Adipocyte (in vitro differentiated cells): ENCODE results near the gene WDR46.
"Not testable (repeated sequence)": the region's sequence is repeated elsewhere in the genome, so short reads cannot be mapped to it uniquely, and the experiment has no call there.

Experiments
- DNase-seq: peaks from one replicate; pipeline ENCODE4 v3.0.0-alpha.2; 2015; ENCODE audit warnings: low read depth
- H3K27me3 ChIP-seq: replicated peaks from 2 replicates; pipeline ENCODE4 v1.7.0; 2013; ENCODE audit warnings: mild to moderate bottlenecking, low read length, moderate library complexity; ENCODE audit not compliant: control insufficient read depth, insufficient read depth
- H3K36me3 ChIP-seq: 2 replicates; pipeline ENCODE4 v1.7.0; 2013; ENCODE audit warnings: low read length, mild to moderate bottlenecking, moderate library complexity; ENCODE audit not compliant: control insufficient read depth, insufficient read depth, severe bottlenecking
- H3K4me1 ChIP-seq: 2 replicates; pipeline ENCODE4 v1.7.0; 2013; ENCODE audit warnings: mild to moderate bottlenecking, low read length, moderate library complexity; ENCODE audit not compliant: control insufficient read depth, insufficient read depth
- H3K4me3 ChIP-seq: 2 replicates; pipeline ENCODE4 v1.7.0; 2013; ENCODE audit warnings: mild to moderate bottlenecking, low read length, moderate library complexity
- H3K9ac ChIP-seq: 2 replicates; pipeline ENCODE4 v1.7.0; 2013; ENCODE audit warnings: mild to moderate bottlenecking, low read length, moderate library complexity
- H3K9me3 ChIP-seq: 2 replicates; pipeline ENCODE4 v1.7.0; 2013; ENCODE audit warnings: mild to moderate bottlenecking, low read length, moderate library complexity; ENCODE audit not compliant: control insufficient read depth

WDR46 gene

DNA sequence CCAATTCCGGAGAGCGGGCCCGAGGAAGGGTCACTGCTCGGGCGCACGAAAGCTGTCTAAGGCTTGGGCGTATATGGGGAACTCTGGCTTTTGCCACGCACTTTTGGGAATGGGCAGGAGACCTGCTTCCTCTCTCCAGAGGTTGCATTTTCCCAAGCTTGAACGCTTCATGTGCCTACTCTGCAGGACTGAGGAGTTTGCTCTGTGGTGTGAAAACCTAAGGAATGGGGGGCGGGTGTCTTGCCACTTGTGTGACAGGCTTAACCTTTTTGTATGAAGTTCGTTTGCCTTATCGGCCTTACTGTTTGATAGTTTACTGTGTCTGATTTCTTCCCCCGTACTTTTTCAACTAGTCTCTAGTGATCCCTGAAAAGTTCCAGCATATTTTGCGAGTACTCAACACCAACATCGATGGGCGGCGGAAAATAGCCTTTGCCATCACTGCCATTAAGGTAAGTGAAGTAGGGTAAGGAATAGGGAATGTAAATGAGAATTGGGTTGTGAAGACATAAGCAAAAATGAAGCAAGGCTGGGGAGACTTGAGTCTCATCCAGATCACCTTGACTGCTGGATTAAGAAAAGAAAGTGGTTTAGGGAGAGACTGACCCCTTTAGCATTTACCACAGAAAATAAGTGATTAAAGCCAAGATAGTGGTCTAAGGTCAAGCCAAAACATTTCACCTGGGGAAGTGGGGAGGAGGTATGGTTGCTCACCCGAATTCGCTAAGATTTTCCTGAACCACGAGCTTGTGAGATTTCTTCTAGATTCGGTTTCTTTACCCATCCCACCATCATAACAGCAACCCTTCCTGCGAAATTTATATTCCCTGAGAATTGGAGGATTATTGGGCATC is 16.5 kb downstream of the WDR46 start:
- H3K27me3 ChIP-seq = no peaks in the 10 kb centered on the region
- H3K9ac ChIP-seq = peak overlapping the region; percentile 98
- H3K4me3 ChIP-seq = peak overlapping the region; percentile 87
- H3K9me3 ChIP-seq = no peaks in the 10 kb centered on the region
- H3K4me1 ChIP-seq = peaks cover 46% of the 10 kb centered on the region
- peaks cover 61% of the 10 kb centered on the region for H3K36me3 ChIP-seq
- no peak for DNase-seq

DNA sequence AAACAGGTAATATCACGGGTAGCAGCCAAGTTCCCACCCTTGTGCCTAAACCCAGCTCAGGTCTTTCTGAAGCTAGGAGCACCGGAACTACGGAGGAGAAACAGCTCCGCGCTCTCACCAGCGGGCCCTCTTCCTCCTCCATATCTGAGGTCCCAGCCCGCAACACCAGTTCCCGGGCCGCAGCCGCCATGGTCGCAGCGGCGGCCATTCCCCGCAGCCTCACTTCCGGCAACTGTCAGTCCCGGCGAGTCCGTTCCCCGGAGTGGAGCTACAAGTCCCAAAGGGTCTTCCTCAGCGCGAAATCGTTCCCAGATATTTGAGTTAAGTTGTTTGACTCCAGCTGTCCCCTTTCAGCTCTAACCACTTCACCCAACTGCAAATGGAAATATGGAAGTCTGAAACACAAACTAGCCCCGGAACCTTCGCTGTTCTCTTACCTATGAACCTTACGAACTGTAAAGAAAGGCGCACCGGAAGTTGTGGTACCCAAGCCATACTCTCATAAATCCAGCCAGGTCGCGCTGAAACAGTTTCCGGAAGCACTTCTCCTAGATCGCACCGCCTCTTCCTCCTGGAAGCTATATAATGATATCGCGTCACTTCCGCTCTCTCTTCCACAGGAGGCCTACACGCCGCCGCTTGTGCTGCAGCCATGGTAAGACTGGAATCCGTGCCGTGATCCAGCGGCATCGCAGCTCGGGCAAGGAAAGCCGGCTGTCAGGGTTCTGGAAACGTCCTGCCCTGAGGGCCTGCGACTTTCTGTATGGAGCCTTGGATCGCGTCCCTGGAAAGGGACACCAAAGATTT is 17.4 kb downstream of the WDR46 start, which contains the start of the genes RPS18 and VPS52:
Gene RPS18, plus strand, starts transcription at position 608 of the 807 bp plus-strand sequence. Its CDS starts 45 bp downstream, at position 653.
Gene VPS52, minus strand, starts transcription at position 409 of the 807 bp plus-strand sequence. Its CDS starts 201 bp downstream, at position 208.
- DNase-seq = peak; percentile 100
- Histone ChIP-seq H3K9ac (peak within 1 kb of the TSS; percentile 98), H3K27me3 (no peaks in the 10 kb centered on the region), H3K36me3 (peaks cover 69% of the 10 kb centered on the region), H3K9me3 (no peaks in the 10 kb centered on the region), H3K4me1 (peaks cover 44% of the 10 kb centered on the region), H3K4me3 (peak within 1 kb of the TSS; percentile 87)

DNA sequence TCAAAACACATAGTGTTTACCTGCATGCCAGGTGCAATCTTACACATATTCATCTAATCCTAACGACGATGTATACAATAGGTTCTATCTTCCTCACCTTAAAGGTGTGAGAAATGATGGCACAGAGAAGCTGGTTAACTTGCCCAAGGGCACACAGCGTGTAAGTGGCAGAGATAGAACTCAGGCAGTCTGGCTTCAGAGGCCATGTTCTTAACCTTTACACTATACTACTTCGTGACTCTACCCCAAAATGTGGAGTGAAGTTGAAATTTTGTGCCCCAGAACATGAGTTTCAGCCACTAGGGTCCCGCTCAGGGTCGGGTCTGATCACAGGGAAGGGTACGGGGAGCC is 17.9 kb downstream of the WDR46 start:
- Histone ChIP-seq H3K36me3 (peaks cover 69% of the 10 kb centered on the region), H3K9ac (peak overlapping the region; percentile 98), H3K27me3 (no peaks in the 10 kb centered on the region), H3K4me1 (peaks cover 38% of the 10 kb centered on the region), H3K4me3 (peak overlapping the region; percentile 87), H3K9me3 (no peaks in the 10 kb centered on the region)
- DNase-seq = no peak

DNA sequence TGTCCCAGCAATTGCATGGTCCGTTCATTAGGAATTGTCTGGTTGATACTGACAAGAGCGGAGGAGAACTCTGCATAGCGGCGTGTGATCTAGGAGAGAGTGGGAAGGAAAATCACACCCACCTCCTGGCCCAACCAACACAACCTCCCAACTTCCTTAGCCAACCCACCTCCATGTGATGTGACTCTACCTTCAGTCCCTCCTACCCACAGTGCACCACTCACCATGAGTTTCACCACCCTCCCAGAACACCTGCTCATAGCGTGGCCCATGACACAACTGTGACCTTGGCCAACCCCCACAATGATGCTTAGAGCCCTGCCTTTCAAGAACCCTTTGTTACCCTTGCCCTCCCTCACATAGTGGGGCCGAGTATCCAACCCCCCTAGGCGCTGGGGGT is 25.0 kb downstream of the WDR46 start:
- H3K36me3 ChIP-seq = peaks cover 82% of the 10 kb centered on the region
- H3K4me1 ChIP-seq = peaks cover 7% of the 10 kb centered on the region
- DNase-seq = no peak
- no peak overlapping the region for H3K4me3 ChIP-seq
- no peak overlapping the region for H3K9ac ChIP-seq
- H3K27me3 ChIP-seq = no peaks in the 10 kb centered on the region
- H3K9me3 ChIP-seq = no peaks in the 10 kb centered on the region

DNA sequence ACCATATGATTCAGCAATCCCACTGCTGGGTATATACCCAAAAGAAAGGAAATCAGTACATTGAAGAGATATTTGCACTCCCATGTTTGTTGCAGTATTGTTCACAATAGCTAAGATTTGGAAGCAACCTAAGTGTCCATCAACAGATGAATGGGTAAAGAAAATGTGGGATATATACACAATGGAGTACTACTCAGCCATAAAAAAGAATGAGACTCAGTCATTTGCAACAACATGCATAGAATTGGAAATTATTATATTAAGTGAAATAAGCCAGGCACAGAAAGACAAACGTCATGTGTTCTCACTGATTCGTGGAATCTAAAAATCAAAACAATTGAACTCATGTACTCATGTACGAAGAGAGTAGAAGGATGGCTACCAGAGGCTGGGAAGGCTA is 26.5 kb downstream of the WDR46 start:
- H3K4me3 ChIP-seq, H3K4me1 ChIP-seq, H3K9me3 ChIP-seq, H3K9ac ChIP-seq, H3K27me3 ChIP-seq, DNase-seq: not testable (repeated sequence)
- H3K36me3 ChIP-seq = peaks cover 75% of the 10 kb centered on the region

DNA sequence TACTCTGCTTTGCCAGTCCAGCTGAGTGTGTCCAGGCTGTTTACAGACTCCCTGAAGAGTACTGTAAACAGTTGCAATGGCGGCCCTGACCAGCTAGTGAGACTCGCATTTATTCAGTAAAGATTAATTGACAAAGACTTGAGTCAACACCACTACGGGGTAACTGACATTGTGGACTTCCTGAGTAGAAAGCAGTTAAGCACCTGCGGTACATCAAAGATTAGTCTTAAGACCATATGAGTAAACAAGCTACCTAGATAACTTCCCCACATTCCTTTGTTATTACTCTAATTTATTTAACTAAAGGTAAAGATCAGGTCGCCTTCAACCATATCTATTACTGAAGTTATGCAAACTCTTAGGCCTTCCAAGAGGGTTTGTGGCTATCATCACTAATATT is 30.0 kb downstream of the WDR46 start:
- Histone ChIP-seq H3K4me1 (peaks cover 7% of the 10 kb centered on the region), H3K9ac (no peak overlapping the region), H3K9me3 (no peaks in the 10 kb centered on the region), H3K27me3 (no peaks in the 10 kb centered on the region), H3K4me3 (no peak overlapping the region), H3K36me3 (peaks cover 53% of the 10 kb centered on the region)
- DNase-seq = no peak

DNA sequence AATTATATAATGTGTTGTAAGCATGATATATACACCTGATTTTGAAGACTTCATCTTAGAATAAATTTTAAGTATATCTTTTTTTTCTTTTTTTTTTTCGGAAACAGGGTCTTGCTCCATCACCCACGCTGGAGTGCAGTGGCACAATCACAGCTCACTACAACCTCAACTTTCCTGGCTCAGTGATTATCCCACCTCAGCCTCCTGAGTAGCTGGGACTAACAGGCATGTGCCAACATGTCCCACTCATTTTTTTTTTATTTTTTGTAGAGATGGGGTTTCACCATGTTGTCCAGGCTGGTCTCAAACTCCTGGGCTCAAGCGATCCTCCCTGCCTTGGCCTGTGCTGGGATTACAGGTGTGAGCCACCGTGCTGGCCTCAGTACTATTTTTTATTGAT is 34.4 kb downstream of the WDR46 start:
- H3K4me1 ChIP-seq = peaks cover 33% of the 10 kb centered on the region
- H3K27me3 ChIP-seq = no peaks in the 10 kb centered on the region

DNA sequence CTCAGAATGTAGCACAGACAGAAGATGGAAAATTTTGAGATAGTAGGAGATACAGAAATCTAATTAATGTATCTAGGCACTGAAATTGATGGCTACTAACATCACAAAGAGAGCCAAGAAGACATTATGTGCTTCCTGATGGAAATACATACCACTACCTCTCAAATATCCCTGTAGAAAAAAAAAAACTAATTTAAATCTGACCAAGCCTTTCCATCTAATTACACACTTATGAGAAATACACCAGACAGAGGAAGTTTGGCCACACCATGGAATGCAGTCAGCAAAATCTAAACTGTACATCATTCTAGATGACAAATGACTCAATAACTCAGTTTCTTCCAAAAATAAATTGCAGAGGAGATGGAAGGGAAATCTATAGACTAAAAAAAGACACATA is 36.3 kb downstream of the WDR46 start:
- Histone ChIP-seq H3K4me3 (no peak overlapping the region), H3K4me1 (peaks cover 43% of the 10 kb centered on the region), H3K9me3 (no peaks in the 10 kb centered on the region), H3K9ac (no peak overlapping the region), H3K27me3 (no peaks in the 10 kb centered on the region), H3K36me3 (peaks cover 19% of the 10 kb centered on the region)
- peak; percentile 39 for DNase-seq

More for the DNA sequence above, 34.4 kb downstream of the WDR46 start:
- no peak overlapping the region for H3K4me3 ChIP-seq
- no peak overlapping the region for H3K9ac ChIP-seq
- no peak for DNase-seq
- H3K9me3 ChIP-seq = no peaks in the 10 kb centered on the region
- H3K36me3 ChIP-seq = peaks cover 30% of the 10 kb centered on the region

DNA sequence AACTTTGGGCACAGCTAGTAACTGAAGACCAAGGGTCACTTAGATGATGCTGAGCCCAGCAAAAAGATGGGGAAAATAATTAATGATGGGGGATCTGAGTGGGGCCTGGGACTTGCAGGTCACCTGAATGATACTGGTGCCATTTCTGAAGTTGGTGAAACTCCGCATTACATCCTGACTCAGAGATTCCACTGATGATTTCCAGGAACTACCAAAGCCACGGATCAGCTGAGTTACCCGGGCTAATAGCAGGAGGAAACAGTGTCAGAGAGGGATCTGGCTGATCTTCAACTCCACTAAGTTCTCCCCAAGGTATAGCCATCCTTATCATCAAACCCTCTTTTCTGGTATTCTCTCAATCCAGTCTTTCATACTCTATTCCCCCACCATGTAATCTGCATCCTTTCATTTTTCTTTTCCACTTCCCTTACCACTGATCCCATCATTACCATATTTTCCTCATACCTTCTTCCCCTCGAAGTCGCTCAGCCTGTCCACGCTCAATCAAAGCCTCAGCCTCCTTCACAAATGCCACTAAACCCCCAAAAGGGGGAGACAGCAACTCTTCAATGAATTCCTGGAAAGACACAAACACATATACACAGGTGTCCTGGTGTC is 37.5 kb downstream of the WDR46 start:
- no peak overlapping the region for H3K4me3 ChIP-seq
- no peak for DNase-seq

DNA sequence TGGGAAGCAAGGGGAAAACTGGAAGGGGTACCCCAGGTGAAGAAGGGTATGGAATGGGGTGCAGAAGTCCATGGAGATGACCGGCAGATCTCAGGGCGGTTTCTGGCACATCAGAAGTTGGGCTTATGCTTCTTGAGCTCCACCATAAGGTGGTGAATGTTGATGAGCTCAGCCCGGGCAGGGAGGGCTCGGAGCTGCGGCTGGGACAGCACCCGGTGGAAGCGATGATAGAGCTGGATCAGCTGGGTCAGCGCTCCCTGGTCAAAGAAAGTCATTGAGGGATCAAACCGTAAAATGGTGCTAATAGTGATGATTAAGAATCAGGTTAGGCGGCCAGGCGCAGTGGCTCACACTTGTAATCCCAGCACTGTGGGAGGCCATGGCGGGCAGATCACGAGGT is 38.3 kb downstream of the WDR46 start:
- H3K9ac ChIP-seq = peak overlapping the region; percentile 98
- peaks cover 46% of the 10 kb centered on the region for H3K4me1 ChIP-seq
- peaks cover 15% of the 10 kb centered on the region for H3K36me3 ChIP-seq
- H3K9me3 ChIP-seq = no peaks in the 10 kb centered on the region
- peak overlapping the region; percentile 90 for H3K4me3 ChIP-seq
- no peaks in the 10 kb centered on the region for H3K27me3 ChIP-seq
- DNase-seq = no peak

More for the DNA sequence above, 37.5 kb downstream of the WDR46 start:
- H3K4me1 ChIP-seq = peaks cover 46% of the 10 kb centered on the region
- H3K36me3 ChIP-seq = peaks cover 15% of the 10 kb centered on the region
- no peaks in the 10 kb centered on the region for H3K9me3 ChIP-seq
- H3K27me3 ChIP-seq = no peaks in the 10 kb centered on the region
- no peak overlapping the region for H3K9ac ChIP-seq
